ENCODE results near the gene ZNF200.
"Not testable (repeated sequence)": the region's sequence is repeated elsewhere in the genome, so short reads cannot be mapped to it uniquely, and the experiment has no call there.

Gene ZNF200

GRCh38 chr16:3252967-3253366 is 18.0 kb upstream of the ZNF200 start:
- no peak for DNase-seq

- DNase-seq, result no peak
Measured at GRCh38 chr16:3249451-3249850, 14.5 kb upstream of the ZNF200 start.

- DNase-seq, result no peak
Measured at GRCh38 chr16:3249020-3249419, 14.1 kb upstream of the ZNF200 start.

- no peak for DNase-seq
Measured at GRCh38 chr16:3248596-3248995, 13.6 kb upstream of the ZNF200 start.

GRCh38 chr16:3246876-3247275 is 11.9 kb upstream of the ZNF200 start:
- no peak for DNase-seq

- no peak for DNase-seq
Measured at GRCh38 chr16:3246002-3246401, 11.0 kb upstream of the ZNF200 start.

- DNase-seq, result no peak
Measured at GRCh38 chr16:3243882-3244281, 8.9 kb upstream of the ZNF200 start.

GRCh38 chr16:3242709-3243108 is 7.8 kb upstream of the ZNF200 start:
- DNase-seq, result peak; percentile 69 to 85 (median 70)

- no peak for DNase-seq
Measured at GRCh38 chr16:3241761-3242160, 6.8 kb upstream of the ZNF200 start.

- DNase-seq, result peak; percentile 33 to 79 (median 62)
Measured at GRCh38 chr16:3235856-3236669, 1.1 kb upstream of the ZNF200 start.

- peak; percentile 22 to 50 (median 31) for DNase-seq
Measured at GRCh38 chr16:3234543-3234856, 458 bp downstream of the ZNF200 start.

- DNase-seq, result no peak
Measured at GRCh38 chr16:3223913-3224515, 10.9 kb downstream of the ZNF200 start.

- DNase-seq, result no peak
Measured at GRCh38 chr16:3220839-3221238, 14.1 kb downstream of the ZNF200 start.

GRCh38 chr16:3216263-3216640 is 18.7 kb downstream of the ZNF200 start:
- DNase-seq, result no peak

- DNase-seq, result no peak
Measured at GRCh38 chr16:3215601-3216262, 19.2 kb downstream of the ZNF200 start.

- peak in 1 of 3 donors; percentile 13 for DNase-seq
Measured at GRCh38 chr16:3214904-3215600, 19.9 kb downstream of the ZNF200 start.

GRCh38 chr16:3212567-3212966 is 22.4 kb downstream of the ZNF200 start:
- DNase-seq, result no peak

GRCh38 chr16:3212006-3212405 is 23.0 kb downstream of the ZNF200 start:
- DNase-seq, result no peak

- no peak for DNase-seq
Measured at GRCh38 chr16:3207086-3207953, 27.6 kb downstream of the ZNF200 start.

GRCh38 chr16:3205939-3206338 is 29.0 kb downstream of the ZNF200 start:
- not testable (repeated sequence) for DNase-seq

- DNase-seq, result peak in 1 of 3 donors; percentile 35
Measured at GRCh38 chr16:3202903-3203539, 31.9 kb downstream of the ZNF200 start.

Data from suppressor macrophage treated with lipopolysaccharide for 1 hour (primary cell).